ENCODE results near the gene ELMO2.

GRCh38 chr20:46367234-46367633, 39.2 kb downstream of the ELMO2 start:
- TF ChIP-seq CTCF (IDR thresholded peaks at IDR 0.05 in 2 of 3, conservative IDR thresholded peaks at IDR 0.05 in 1 of 3; ENCODE audit: insufficient read depth in 2 of 3, low read depth in 1 of 3, low read length in 3 of 3): no peak
- TF ChIP-seq BDP1 (IDR thresholded peaks at IDR 0.05; ENCODE audit: insufficient read depth, insufficient read length): no peak
- TF ChIP-seq NONO (IDR thresholded peaks at IDR 0.05; ENCODE audit: low read depth in 2 of 2, low read length in 1 of 2): no peak
- TF ChIP-seq NFIC (IDR thresholded peaks at IDR 0.05): no peak
- no peak for TF ChIP-seq SIRT6 (IDR thresholded peaks at IDR 0.05; ENCODE audit: low read depth, low read length)
- TF ChIP-seq REST (IDR thresholded peaks at IDR 0.05; ENCODE audit: borderline replicate concordance): no peak
- no peak for TF ChIP-seq REST (CRISPR knock-in tag; IDR thresholded peaks at IDR 0.05; ENCODE audit: low read depth)
